HepG2 (cell line): Measurements from ENCODE around the gene KIF26B. TPM values are rescaled to one million over a fixed set of nuclear protein-coding genes. Genes with fewer than 3 reads are reported as not detected.

Source experiments
- ATAC-seq: fragments of 200-7000 bp; cut with Tn5 transposase; 3 replicates; pipeline ENCODE4 v1.9.1; 2020; ENCODE audit warnings: mild to moderate bottlenecking, moderate library complexity
- BruUV-seq: library from RNA; stranded (reverse); fragments of 400-500 nt; replicated peaks from 2 replicates; lab custom pipeline; 2021; lab: Mats Ljungman, UMichigan
- CTCF ChIA-PET: fragments of 300-600 bp; formaldehyde crosslinking; extraction: SDS; loops from one replicate; lab custom pipeline; 2021; ENCODE audit warnings: low total read pairs, inconsistent platforms, low intra/inter-chr PET ratio; lab: Yijun Ruan, JAX
- POLR2A ChIA-PET: fragments of 350-600 bp; sonication (Branson Sonifier 250); formaldehyde crosslinking; loops from one replicate; lab custom pipeline; 2020; ENCODE audit warnings: antibody characterized with exemption, inconsistent platforms; lab: Yijun Ruan, JAX
- DNase-seq: peaks from one replicate; pipeline ENCODE4 v3.0.0-alpha.2; 2015; ENCODE audit warnings: low spot score
- FAIRE-seq: peaks from 3 replicates; lab custom pipeline; 2011; peaks lifted over from hg19 to GRCh38; lab: Jason Lieb, UNC
- H2AFZ ChIP-seq: one replicate; pipeline ENCODE4 v1.6.1; 2011; ENCODE audit warnings: low read length, inconsistent platforms
- H3K27ac ChIP-seq: fragments of 300-600 bp; 3 replicates; pipeline ENCODE4 v1.8.0; 2011; ENCODE audit warnings: mixed run types, mild to moderate bottlenecking, mixed read lengths, low read length, inconsistent platforms; ENCODE audit not compliant: insufficient read depth; ENCODE audit errors: extremely low read length
- H3K27me3 ChIP-seq, 2 experiments: fragments of 200-600 bp in 1 of 2; 2 replicates in 1 of 2; 3 replicates in 1 of 2; pipeline versions ENCODE4 v1.6.0 to v1.8.0; 2011; ENCODE audit warnings: low read length in 2 of 2, mild to moderate bottlenecking in 2 of 2, moderate library complexity in 2 of 2, inconsistent platforms in 1 of 2; ENCODE audit not compliant: insufficient read depth in 2 of 2, control insufficient read depth in 1 of 2
- H3K36me3 ChIP-seq, 2 experiments: fragments of 200-600 bp in 1 of 2; replicated peaks in 1 of 2; 2 replicates in 1 of 2; 3 replicates in 1 of 2; pipeline versions ENCODE4 v1.5.1 to v1.8.0; 2011; ENCODE audit warnings: low read length in 2 of 2, inconsistent platforms in 1 of 2; ENCODE audit not compliant: insufficient read depth in 2 of 2, control insufficient read depth in 1 of 2
- H3K4me1 ChIP-seq: 2 replicates; pipeline ENCODE4 v1.5.1; 2012; ENCODE audit warnings: low read length, inconsistent platforms; ENCODE audit not compliant: insufficient read depth
- H3K4me2 ChIP-seq: 2 replicates; pipeline ENCODE4 v1.6.0; 2011; ENCODE audit warnings: low read depth, low read length, inconsistent platforms
- H3K4me3 ChIP-seq, 3 experiments: fragments of 200-600 bp in 1 of 3; sonication (generic), shearing (Covaris generic) in 1 of 3; replicated peaks in 1 of 3; 2 replicates each; pipeline ENCODE4 v1.5.1; 2011 to 2016; ENCODE audit warnings: low read length in 3 of 3, inconsistent platforms in 2 of 3, low read depth in 2 of 3, mild to moderate bottlenecking in 2 of 3, control low read depth in 1 of 3, mixed read lengths in 1 of 3; ENCODE audit not compliant: insufficient read depth in 1 of 3
- H3K79me2 ChIP-seq: one replicate; pipeline ENCODE4 v1.6.1; 2011; ENCODE audit warnings: low read length, inconsistent platforms; ENCODE audit not compliant: insufficient read depth
- H3K9ac ChIP-seq: 2 replicates; pipeline ENCODE4 v1.6.0; 2011; ENCODE audit warnings: mild to moderate bottlenecking, low read depth, low read length, inconsistent platforms; ENCODE audit not compliant: insufficient read depth
- H3K9me3 ChIP-seq: 2 replicates; pipeline ENCODE4 v1.5.1; 2012; ENCODE audit warnings: mild to moderate bottlenecking, low read length
- H4K20me1 ChIP-seq: 2 replicates; pipeline ENCODE4 v1.6.0; 2011; ENCODE audit warnings: inconsistent platforms, mild to moderate bottlenecking, low read length, moderate library complexity; ENCODE audit not compliant: insufficient read depth
- ATF6 ChIP-seq: sonication (generic); formaldehyde crosslinking; conservative IDR thresholded peaks from 2 replicates; pipeline ENCODE4 v1.4.0; 2020; ENCODE audit warnings: missing genetic modification reagents
- CCAR2 ChIP-seq: fragments of 200-400 bp; formaldehyde crosslinking; optimal IDR thresholded peaks from 2 replicates; pipeline ENCODE3; 2018; ENCODE audit warnings: low read depth, mild to moderate bottlenecking, low read length, moderate library complexity
- KDM4B ChIP-seq: sonication (generic); formaldehyde crosslinking; IDR thresholded peaks from 2 replicates; pipeline ENCODE4 v1.4.0; 2020; ENCODE audit warnings: missing genetic modification reagents
- KDM6A ChIP-seq: IDR thresholded peaks from 2 replicates; pipeline ENCODE4 v1.6.1; 2016; ENCODE audit warnings: low read depth
- KLF9 ChIP-seq: IDR thresholded peaks from 2 replicates; pipeline ENCODE4 v1.6.1; 2016; ENCODE audit warnings: low read depth
- MED1 ChIP-seq: sonication (generic); formaldehyde crosslinking; IDR thresholded peaks from 2 replicates; pipeline ENCODE4 v1.4.0; 2020; ENCODE audit warnings: missing genetic modification reagents
- POGZ ChIP-seq: sonication (generic); formaldehyde crosslinking; IDR thresholded peaks from 2 replicates; pipeline ENCODE4 v1.4.0; 2020; ENCODE audit warnings: mild to moderate bottlenecking, missing genetic modification reagents
- U2AF2 ChIP-seq: fragments of 200-400 bp; formaldehyde crosslinking; IDR thresholded peaks from 2 replicates; pipeline ENCODE4 v1.6.1; 2017; ENCODE audit warnings: low read depth, mild to moderate bottlenecking, low read length
- UBTF ChIP-seq: sonication (generic); formaldehyde crosslinking; IDR thresholded peaks from 2 replicates; pipeline ENCODE4 v1.4.0; 2020; ENCODE audit warnings: mild to moderate bottlenecking, missing genetic modification reagents
- ZNF263 ChIP-seq: sonication (generic); formaldehyde crosslinking; IDR thresholded peaks from 2 replicates; pipeline ENCODE4 v1.4.0; 2020; ENCODE audit warnings: missing genetic modification reagents
- ZNF784 ChIP-seq: sonication (generic); formaldehyde crosslinking; IDR thresholded peaks from 2 replicates; pipeline ENCODE4 v1.5.1; 2020; ENCODE audit warnings: missing genetic modification reagents, mild to moderate bottlenecking, borderline replicate concordance
- WGBS: methylation state at CpG from one replicate; pipeline ENCODE4 v1.1.6; 2017; ENCODE audit warnings: low lambda C conversion rate; 5-methylcytosine and 5-hydroxymethylcytosine counted together
- in situ Hi-C: cut with HindIII; loops from 2 replicates; pipeline ENCODE4 v1.10.0; 2017; ENCODE audit warnings: low pct_unique_long_range_greater_than_20kb; ENCODE audit not compliant: extremely low pct_ligation_motif_present
- intact Hi-C: fragments of 100-400 bp; cut with micrococcal nuclease; formaldehyde crosslinking; loops from one replicate; pipeline ENCODE4 v1.10.0; 2022; ENCODE audit not compliant: unreplicated experiment
- polyA plus RNA-seq, 8 experiments: library from polyadenylated mRNA; depleted of rRNA in 3 of 8; stranded (reverse) in 7 of 8; unstranded in 1 of 8; fragments of >200 nt; fragmentation: Illumina TruSeq in 4 of 8; extraction: Trizol in 4 of 8; gene quantifications; 2 replicates each; pipeline versions ENCODE4 v1.2.1 to v1.2.3, GENCODE V29; 2011 to 2016; ENCODE audit warnings: low read depth in 4 of 8, missing spikeins in 1 of 8, mixed read lengths in 1 of 8; ENCODE audit not compliant: insufficient read depth in 1 of 8
- total RNA-seq, 5 experiments: library from RNA; depleted of rRNA; stranded (reverse); fragments of >200 nt; fragmentation: Illumina TruSeq; extraction: Trizol; gene quantifications; 2 replicates each; pipeline ENCODE4 v1.2.3, GENCODE V29; 2016; ENCODE audit warnings: low read depth in 1 of 5
- TF ChIP-seq, protein P1 (sequence below): sonication (generic); formaldehyde crosslinking; conservative IDR thresholded peaks from 2 replicates; pipeline ENCODE4 v1.4.0; 2020; ENCODE audit warnings: missing genetic modification reagents
- TF ChIP-seq, protein P2 (sequence below): sonication (generic); formaldehyde crosslinking; IDR thresholded peaks from 2 replicates; pipeline ENCODE4 v1.4.0; 2020; ENCODE audit warnings: mild to moderate bottlenecking, missing genetic modification reagents

The KIF26B gene
- total and polyA plus RNA-seq, 2 of the 13 experiments (the other 11 are each of a cell fraction or from before 2014, with no cell fraction given): 0.08 to 0.09 TPM

- TF ChIP-seq POGZ (no peak), MED1 (CRISPR knock-in tag) (no peak), ZNF784 (CRISPR knock-in tag) (no peak), KDM6A (CRISPR knock-in tag) (no peak)
- TF ChIP-seq, protein P1, sequence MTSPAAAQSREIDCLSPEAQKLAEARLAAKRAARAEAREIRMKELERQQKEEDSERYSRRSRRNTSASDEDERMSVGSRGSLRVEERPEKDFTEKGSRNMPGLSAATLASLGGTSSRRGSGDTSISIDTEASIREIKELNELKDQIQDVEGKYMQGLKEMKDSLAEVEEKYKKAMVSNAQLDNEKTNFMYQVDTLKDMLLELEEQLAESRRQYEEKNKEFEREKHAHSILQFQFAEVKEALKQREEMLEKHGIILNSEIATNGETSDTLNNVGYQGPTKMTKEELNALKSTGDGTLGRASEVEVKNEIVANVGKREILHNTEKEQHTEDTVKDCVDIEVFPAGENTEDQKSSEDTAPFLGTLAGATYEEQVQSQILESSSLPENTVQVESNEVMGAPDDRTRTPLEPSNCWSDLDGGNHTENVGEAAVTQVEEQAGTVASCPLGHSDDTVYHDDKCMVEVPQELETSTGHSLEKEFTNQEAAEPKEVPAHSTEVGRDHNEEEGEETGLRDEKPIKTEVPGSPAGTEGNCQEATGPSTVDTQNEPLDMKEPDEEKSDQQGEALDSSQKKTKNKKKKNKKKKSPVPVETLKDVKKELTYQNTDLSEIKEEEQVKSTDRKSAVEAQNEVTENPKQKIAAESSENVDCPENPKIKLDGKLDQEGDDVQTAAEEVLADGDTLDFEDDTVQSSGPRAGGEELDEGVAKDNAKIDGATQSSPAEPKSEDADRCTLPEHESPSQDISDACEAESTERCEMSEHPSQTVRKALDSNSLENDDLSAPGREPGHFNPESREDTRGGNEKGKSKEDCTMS (CRISPR knock-in tag): no peak
- TF ChIP-seq, protein P2, sequence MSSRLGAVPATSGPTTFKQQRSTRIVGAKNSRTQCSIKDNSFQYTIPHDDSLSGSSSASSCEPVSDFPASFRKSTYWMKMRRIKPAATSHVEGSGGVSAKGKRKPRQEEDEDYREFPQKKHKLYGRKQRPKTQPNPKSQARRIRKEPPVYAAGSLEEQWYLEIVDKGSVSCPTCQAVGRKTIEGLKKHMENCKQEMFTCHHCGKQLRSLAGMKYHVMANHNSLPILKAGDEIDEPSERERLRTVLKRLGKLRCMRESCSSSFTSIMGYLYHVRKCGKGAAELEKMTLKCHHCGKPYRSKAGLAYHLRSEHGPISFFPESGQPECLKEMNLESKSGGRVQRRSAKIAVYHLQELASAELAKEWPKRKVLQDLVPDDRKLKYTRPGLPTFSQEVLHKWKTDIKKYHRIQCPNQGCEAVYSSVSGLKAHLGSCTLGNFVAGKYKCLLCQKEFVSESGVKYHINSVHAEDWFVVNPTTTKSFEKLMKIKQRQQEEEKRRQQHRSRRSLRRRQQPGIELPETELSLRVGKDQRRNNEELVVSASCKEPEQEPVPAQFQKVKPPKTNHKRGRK: no peak
Measured at GRCh38 chr1:245263529-245264095, 108.8 kb downstream of the KIF26B start (continued).

DNA sequence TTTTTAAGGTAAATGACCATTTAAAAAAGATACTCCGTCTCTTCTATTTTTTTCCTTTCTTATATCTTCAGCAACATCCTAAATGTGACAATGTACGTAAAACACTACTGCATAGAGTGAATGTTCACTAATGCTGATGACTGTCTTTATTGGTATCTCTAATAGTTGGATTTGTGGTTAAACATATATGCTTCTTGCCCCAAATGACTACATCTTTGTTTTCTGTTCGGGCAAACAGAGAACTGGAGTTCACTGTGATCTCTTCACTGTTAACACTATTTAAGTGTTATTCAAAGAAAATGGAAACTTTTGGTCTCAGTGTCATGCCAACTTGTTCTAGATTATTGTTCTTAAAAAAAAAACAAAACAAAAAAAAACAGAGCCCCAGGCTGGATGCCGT lies 109.4 kb downstream of the KIF26B start:
- no peak for ATAC-seq
- in situ Hi-C loops: no loop called here
- 72% methylated on average over 4 of the region's 4 CpGs for WGBS
- H3K4me3 ChIP-seq: no peak overlapping the region
- no peak overlapping the region for H2AFZ ChIP-seq
- intact Hi-C loops: no loop called here
- TF ChIP-seq U2AF2 (no peak), ATF6 (no peak), UBTF (CRISPR knock-in tag) (no peak), ZNF263 (CRISPR knock-in tag) (no peak), KLF9 (CRISPR knock-in tag) (no peak), CCAR2 (no peak), KDM4B (CRISPR knock-in tag) (no peak)
- TF ChIP-seq, all 625 proteins: peak for 0
- FAIRE-seq (no peak), DNase-seq (no peak)
- Histone ChIP-seq H3K36me3 (no peaks in the 10 kb centered on the region), H3K27me3 (peaks cover 0 to 14% of the 10 kb centered on the region in 2 experiments; a peak in 2 of 5 replicates), H3K9me3 (no peaks in the 10 kb centered on the region), H3K27ac (no peak overlapping the region), H4K20me1 (no peaks in the 10 kb centered on the region), H3K4me1 (peaks cover 2% of the 10 kb centered on the region; the same call in 1 of the 2 replicates), H3K4me2 (no peak overlapping the region), H3K79me2 (no peaks in the 10 kb centered on the region), H3K9ac (no peak overlapping the region)
- ChIA-PET CTCF (no interaction called here), POLR2A (no interaction called here)
- no TSS peak for BruUV-seq
